ENCODE data around the gene CADM1. TPM values are rescaled to one million over a fixed set of nuclear protein-coding genes. Genes with fewer than 3 reads are reported as not detected.
A peak's percentile ranks its signal among the peaks of the same experiment; 100 is the strongest.

The CADM1 gene
- total and polyA plus RNA-seq, 5 donors from 2014 or later, result 3.6 to 11.3 (median 6.9) TPM

DNA sequence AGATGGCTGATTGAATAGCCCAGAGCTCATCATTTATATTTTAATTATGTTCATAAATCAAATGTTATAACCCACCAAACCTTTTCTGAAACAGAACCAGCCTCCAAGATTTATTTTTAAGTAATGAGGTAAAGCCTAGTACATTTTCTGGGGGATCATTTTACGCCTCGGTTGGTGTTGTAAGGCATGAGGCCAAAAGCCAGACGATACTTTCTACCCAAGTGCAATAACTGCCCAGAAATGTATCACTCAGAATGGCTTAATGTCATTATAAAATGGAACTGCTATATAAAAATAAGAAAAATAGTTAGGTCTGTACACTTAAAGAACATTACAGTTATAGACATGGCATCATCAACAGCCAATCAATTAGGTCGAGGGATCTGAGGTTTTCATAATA lies 283.3 kb downstream of the CADM1 start:
- Histone ChIP-seq H3K27ac (ENCODE audit: insufficient read depth, low read length, poor library complexity, severe bottlenecking) (no peak overlapping the region), H3K9me3 (ENCODE audit: control insufficient read depth in 2 of 2, low read length in 2 of 2) (no peaks in the 10 kb centered on the region), H3K36me3 (ENCODE audit: control insufficient read depth, insufficient read depth, low read length) (no peaks in the 10 kb centered on the region), H3K4me1 (ENCODE audit: control insufficient read depth, insufficient read depth, low read length, poor library complexity, severe bottlenecking) (peaks cover 23% of the 10 kb centered on the region), H3K4me3 (ENCODE audit: low read depth, low read length) (no peak overlapping the region), H3K27me3 (ENCODE audit: control insufficient read depth, insufficient read depth, low read length) (peaks cover 2% of the 10 kb centered on the region)
- DNase-seq (no peak), ATAC-seq (ENCODE audit: low read depth in 2 of 2) (no peak)
- H3K4me1 Mint-ChIP-seq, result peaks cover 7 to 53% (median 23%) of the 10 kb centered on the region in 4 donors
- H3K9me3 Mint-ChIP-seq, result peaks cover 0 to 6% (median 0%) of the 10 kb centered on the region in 7 donors
- H3K36me3 Mint-ChIP-seq, result no peaks in the 10 kb centered on the region
- H3K4me3 Mint-ChIP-seq, result no peak overlapping the region
- peak overlapping the region in 1 of 3 donors; percentile 67 for H3K27ac Mint-ChIP-seq
- no peaks in the 10 kb centered on the region for H3K27me3 Mint-ChIP-seq

DNA sequence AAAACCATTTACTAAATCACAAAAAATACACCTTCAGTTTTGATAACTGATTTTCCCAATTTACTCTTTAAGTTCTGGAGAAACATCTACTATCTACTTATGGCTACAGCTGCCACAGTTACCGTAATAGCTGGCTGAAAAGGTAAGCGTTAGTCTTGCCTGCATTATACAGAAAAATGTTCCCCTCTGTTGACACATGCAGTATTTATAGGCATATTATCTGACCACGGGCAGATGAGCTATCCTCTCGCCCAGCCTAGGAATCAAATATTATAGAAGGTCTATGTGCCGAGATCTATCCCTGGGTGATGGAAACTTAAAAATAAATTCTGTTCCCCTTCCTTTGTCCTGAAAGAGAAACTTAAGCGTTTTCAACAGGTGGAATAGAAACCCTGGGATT lies 283.8 kb downstream of the CADM1 start:
- peak overlapping the region in 1 of 3 donors; percentile 67 for H3K27ac Mint-ChIP-seq

DNA sequence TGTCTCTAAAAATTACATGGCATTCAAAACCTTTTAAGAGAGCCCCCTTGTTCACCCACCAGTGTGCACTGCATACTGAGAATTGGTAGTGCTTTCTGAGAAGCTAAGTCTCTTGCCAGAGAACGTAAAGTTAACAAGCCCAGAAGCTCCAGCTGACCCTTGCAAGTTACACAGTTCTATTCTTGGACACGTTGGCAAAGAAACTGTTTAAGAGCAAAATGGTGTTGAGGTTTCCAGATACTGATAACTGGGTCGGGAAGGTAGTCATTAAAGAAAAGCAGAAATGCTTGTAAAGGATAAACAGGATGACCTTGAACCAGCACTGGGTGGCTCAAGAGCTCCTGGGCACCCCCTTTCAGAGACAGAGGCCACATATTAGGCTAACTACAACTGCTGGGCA lies 284.8 kb downstream of the CADM1 start:
- no peaks in the 10 kb centered on the region for H3K9me3 ChIP-seq (ENCODE audit: control insufficient read depth in 2 of 2, low read length in 2 of 2)
- ATAC-seq (ENCODE audit: low read depth in 2 of 2) (no peak), DNase-seq (no peak)
- Mint-ChIP-seq H3K4me1 (peaks cover 4 to 53% (median 23%) of the 10 kb centered on the region in 4 donors), H3K27me3 (no peaks in the 10 kb centered on the region), H3K9me3 (peaks cover 0 to 6% (median 0%) of the 10 kb centered on the region in 7 donors), H3K4me3 (no peak overlapping the region), H3K27ac (peak overlapping the region in 1 of 3 donors; percentile 29), H3K36me3 (no peaks in the 10 kb centered on the region)
- H3K4me3 ChIP-seq (ENCODE audit: low read depth, low read length), result no peak overlapping the region
- peaks cover under 1% of the 10 kb centered on the region for H3K27me3 ChIP-seq (ENCODE audit: control insufficient read depth, insufficient read depth, low read length)
- no peak overlapping the region for H3K27ac ChIP-seq (ENCODE audit: insufficient read depth, low read length, poor library complexity, severe bottlenecking)
- H3K4me1 ChIP-seq (ENCODE audit: control insufficient read depth, insufficient read depth, low read length, poor library complexity, severe bottlenecking), result peaks cover 23% of the 10 kb centered on the region
- H3K36me3 ChIP-seq (ENCODE audit: control insufficient read depth, insufficient read depth, low read length), result no peaks in the 10 kb centered on the region

More for the DNA sequence above, 283.8 kb downstream of the CADM1 start:
- Histone ChIP-seq H3K27me3 (ENCODE audit: control insufficient read depth, insufficient read depth, low read length) (peaks cover 2% of the 10 kb centered on the region), H3K9me3 (ENCODE audit: control insufficient read depth in 2 of 2, low read length in 2 of 2) (no peaks in the 10 kb centered on the region), H3K4me1 (ENCODE audit: control insufficient read depth, insufficient read depth, low read length, poor library complexity, severe bottlenecking) (peaks cover 23% of the 10 kb centered on the region), H3K4me3 (ENCODE audit: low read depth, low read length) (no peak overlapping the region), H3K27ac (ENCODE audit: insufficient read depth, low read length, poor library complexity, severe bottlenecking) (no peak overlapping the region), H3K36me3 (ENCODE audit: control insufficient read depth, insufficient read depth, low read length) (no peaks in the 10 kb centered on the region)
- DNase-seq (no peak), ATAC-seq (ENCODE audit: low read depth in 2 of 2) (no peak)
- Mint-ChIP-seq H3K9me3 (peaks cover 0 to 6% (median 0%) of the 10 kb centered on the region in 7 donors), H3K36me3 (no peaks in the 10 kb centered on the region), H3K4me3 (no peak overlapping the region), H3K4me1 (peaks cover 7 to 53% (median 23%) of the 10 kb centered on the region in 4 donors), H3K27me3 (no peaks in the 10 kb centered on the region)

DNA sequence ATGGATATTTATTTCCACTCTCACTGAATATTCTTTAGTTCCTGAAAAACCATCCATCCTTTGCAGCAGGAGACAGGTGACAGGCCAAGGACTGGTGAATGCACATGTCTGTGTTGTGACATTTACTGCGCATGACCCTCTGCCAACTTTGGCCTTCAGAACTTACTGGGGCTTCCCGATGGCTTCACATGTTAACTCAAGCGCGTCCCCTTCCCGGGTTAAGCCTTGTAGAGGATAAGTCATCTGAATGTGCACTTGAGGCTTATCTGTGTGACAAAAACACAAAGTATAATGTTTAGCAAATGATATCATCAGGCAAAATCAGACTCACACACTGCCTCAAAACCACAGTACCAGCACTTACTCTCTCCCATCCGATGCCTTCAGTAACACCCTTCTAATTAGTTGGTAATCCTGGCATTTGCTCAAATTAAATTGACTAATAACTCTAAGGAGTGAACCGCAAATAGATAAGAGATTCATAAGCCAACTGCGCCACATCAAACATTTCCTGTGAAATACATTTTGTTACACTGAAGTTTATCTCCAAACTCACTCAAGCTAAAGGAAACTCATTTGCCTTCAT lies 286.4 kb downstream of the CADM1 start:
- ATAC-seq (ENCODE audit: low read depth in 2 of 2) (no peak), DNase-seq (peak in 2 of 3 donors; percentile 14 to 20)
- Histone ChIP-seq H3K4me1 (ENCODE audit: control insufficient read depth, insufficient read depth, low read length, poor library complexity, severe bottlenecking) (peaks cover 17% of the 10 kb centered on the region), H3K27me3 (ENCODE audit: control insufficient read depth, insufficient read depth, low read length) (no peaks in the 10 kb centered on the region), H3K27ac (ENCODE audit: insufficient read depth, low read length, poor library complexity, severe bottlenecking) (no peak overlapping the region), H3K9me3 (ENCODE audit: control insufficient read depth in 2 of 2, low read length in 2 of 2) (no peaks in the 10 kb centered on the region), H3K4me3 (ENCODE audit: low read depth, low read length) (no peak overlapping the region), H3K36me3 (ENCODE audit: control insufficient read depth, insufficient read depth, low read length) (no peaks in the 10 kb centered on the region)
- Mint-ChIP-seq H3K4me3 (no peak overlapping the region), H3K36me3 (no peaks in the 10 kb centered on the region), H3K4me1 (peaks cover 4 to 48% (median 17%) of the 10 kb centered on the region in 4 donors), H3K9me3 (peaks cover 0 to 6% (median 0%) of the 10 kb centered on the region in 7 donors), H3K27me3 (no peaks in the 10 kb centered on the region), H3K27ac (peak overlapping the region in 2 of 3 donors; percentile 60 to 93)

DNA sequence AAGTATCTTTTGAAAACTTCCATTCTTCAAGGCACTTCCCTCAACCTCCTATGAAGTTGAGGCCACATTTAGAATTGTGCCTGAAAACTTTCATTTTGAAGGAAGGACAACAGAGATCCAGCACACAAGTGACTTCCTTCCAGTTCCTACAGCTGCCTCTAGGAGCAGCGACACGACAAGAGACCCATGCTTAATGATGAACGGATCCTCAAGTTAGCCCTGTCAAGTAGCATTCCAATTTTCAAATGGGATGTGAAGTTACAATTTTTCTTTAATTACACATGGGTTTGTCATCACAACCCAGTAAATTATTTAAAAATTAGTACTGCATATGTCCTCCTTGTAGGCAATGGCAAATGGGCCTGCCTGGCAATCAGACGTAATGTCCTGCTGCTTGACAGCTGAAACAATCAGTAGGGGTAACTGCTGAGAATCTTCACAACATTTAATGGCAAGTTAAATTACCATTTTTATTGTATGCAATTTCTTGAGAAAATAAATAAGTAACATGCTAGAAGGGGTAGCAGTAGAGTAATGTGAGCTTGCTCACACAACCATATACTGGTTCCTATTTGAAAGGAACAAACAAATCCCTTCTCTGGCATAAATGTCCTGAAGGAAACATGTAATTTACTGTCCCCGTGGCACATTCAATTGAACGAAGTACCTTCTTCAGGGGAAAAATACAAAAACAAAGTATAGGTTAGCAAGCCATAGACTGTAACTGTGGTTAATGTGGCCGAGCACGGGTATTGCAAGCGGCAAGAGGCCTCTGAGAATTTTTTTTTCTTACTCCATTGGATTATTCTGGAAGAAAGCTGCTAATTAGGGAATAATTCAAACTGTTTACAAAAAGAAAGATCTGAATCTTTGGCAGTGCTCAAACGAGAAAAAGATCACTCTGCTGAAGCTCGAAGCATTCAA lies 288.3 kb downstream of the CADM1 start:
- Mint-ChIP-seq H3K4me3 (no peak overlapping the region), H3K4me1 (peaks cover 0 to 33% (median 10%) of the 10 kb centered on the region in 4 donors), H3K9me3 (peaks cover 0 to 2% (median 0%) of the 10 kb centered on the region in 7 donors), H3K27me3 (peaks cover 5% of the 10 kb centered on the region), H3K27ac (no peak overlapping the region), H3K36me3 (no peaks in the 10 kb centered on the region)
- Histone ChIP-seq H3K36me3 (ENCODE audit: control insufficient read depth, insufficient read depth, low read length) (no peaks in the 10 kb centered on the region), H3K27me3 (ENCODE audit: control insufficient read depth, insufficient read depth, low read length) (peaks cover 2% of the 10 kb centered on the region), H3K4me1 (ENCODE audit: control insufficient read depth, insufficient read depth, low read length, poor library complexity, severe bottlenecking) (peaks cover 8% of the 10 kb centered on the region), H3K9me3 (ENCODE audit: control insufficient read depth in 2 of 2, low read length in 2 of 2) (no peaks in the 10 kb centered on the region), H3K27ac (ENCODE audit: insufficient read depth, low read length, poor library complexity, severe bottlenecking) (no peak overlapping the region), H3K4me3 (ENCODE audit: low read depth, low read length) (no peak overlapping the region)
- DNase-seq, result no peak
- ATAC-seq (ENCODE audit: low read depth in 2 of 2), result no peak

DNA sequence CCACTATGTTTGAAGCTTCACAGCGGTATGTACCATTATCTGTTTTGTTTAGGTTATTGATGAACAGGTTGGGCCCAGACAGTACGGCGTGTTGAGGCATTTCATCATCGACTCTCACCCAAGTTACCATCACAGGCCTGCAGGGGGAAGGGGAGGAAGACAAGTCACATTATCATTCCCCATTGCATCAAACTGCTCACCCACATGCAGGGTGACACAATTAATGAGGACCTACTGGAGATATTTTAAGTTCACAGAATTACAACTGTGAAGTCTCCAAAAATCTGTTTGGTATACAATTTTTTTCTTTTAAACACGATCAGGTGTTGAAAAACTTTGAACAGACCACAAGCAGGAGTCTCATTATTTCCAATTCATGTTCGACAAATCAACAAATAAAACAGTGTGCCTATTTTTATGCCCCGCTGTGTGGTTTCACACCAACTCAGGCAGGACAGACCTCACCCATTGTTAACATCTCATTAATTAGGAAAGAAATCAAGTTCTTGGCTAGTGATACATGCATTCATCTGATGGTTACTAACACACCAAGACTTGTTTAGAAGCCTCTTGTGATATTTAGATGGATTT lies 289.5 kb downstream of the CADM1 start:
- H3K27ac Mint-ChIP-seq, result no peak overlapping the region
- ATAC-seq (ENCODE audit: low read depth in 2 of 2), result no peak
- H3K4me1 Mint-ChIP-seq, result peaks cover 0 to 33% (median 10%) of the 10 kb centered on the region in 4 donors
- DNase-seq, result no peak
- H3K36me3 ChIP-seq (ENCODE audit: control insufficient read depth, insufficient read depth, low read length), result no peaks in the 10 kb centered on the region
- H3K27me3 ChIP-seq (ENCODE audit: control insufficient read depth, insufficient read depth, low read length), result peaks cover 2% of the 10 kb centered on the region
- peaks cover 8% of the 10 kb centered on the region for H3K4me1 ChIP-seq (ENCODE audit: control insufficient read depth, insufficient read depth, low read length, poor library complexity, severe bottlenecking)
- H3K36me3 Mint-ChIP-seq, result no peaks in the 10 kb centered on the region
- no peak overlapping the region for H3K27ac ChIP-seq (ENCODE audit: insufficient read depth, low read length, poor library complexity, severe bottlenecking)
- H3K4me3 Mint-ChIP-seq, result no peak overlapping the region
- H3K27me3 Mint-ChIP-seq, result peaks cover 5% of the 10 kb centered on the region
- H3K4me3 ChIP-seq (ENCODE audit: low read depth, low read length), result no peak overlapping the region
- H3K9me3 ChIP-seq (ENCODE audit: control insufficient read depth in 2 of 2, low read length in 2 of 2), result no peaks in the 10 kb centered on the region
- peaks cover 0 to 2% (median 0%) of the 10 kb centered on the region in 7 donors for H3K9me3 Mint-ChIP-seq

DNA sequence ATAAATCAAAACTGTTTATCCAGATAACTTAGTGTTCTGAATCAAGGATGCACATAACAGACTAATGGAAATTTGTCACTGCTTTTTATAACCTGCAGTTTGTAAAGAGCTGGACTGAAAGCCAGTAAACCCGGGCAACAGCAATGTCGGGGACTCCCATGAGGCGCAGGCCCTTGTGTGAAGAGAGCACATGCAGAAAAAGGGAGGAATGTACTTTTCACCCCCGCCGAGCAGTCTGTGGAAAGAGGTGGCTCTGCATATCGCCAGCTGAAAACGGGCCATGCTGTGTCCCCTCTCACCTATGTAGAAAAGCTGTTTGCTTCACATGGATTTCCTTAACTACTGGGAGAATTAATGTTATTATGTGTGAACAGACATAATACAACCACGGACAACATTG lies 291.2 kb downstream of the CADM1 start:
- Mint-ChIP-seq H3K4me1 (peaks cover 0 to 19% (median 5%) of the 10 kb centered on the region in 4 donors), H3K4me3 (no peak overlapping the region), H3K27ac (no peak overlapping the region), H3K27me3 (peaks cover 5% of the 10 kb centered on the region), H3K36me3 (no peaks in the 10 kb centered on the region), H3K9me3 (peaks cover 0 to 2% (median 0%) of the 10 kb centered on the region in 7 donors)
- H3K36me3 ChIP-seq (ENCODE audit: control insufficient read depth, insufficient read depth, low read length), result no peaks in the 10 kb centered on the region
- no peak overlapping the region for H3K27ac ChIP-seq (ENCODE audit: insufficient read depth, low read length, poor library complexity, severe bottlenecking)
- no peaks in the 10 kb centered on the region for H3K9me3 ChIP-seq (ENCODE audit: control insufficient read depth in 2 of 2, low read length in 2 of 2)
- DNase-seq (no peak), ATAC-seq (ENCODE audit: low read depth in 2 of 2) (no peak)
- H3K4me1 ChIP-seq (ENCODE audit: control insufficient read depth, insufficient read depth, low read length, poor library complexity, severe bottlenecking), result peaks cover under 1% of the 10 kb centered on the region
- H3K4me3 ChIP-seq (ENCODE audit: low read depth, low read length), result no peak overlapping the region
- peaks cover 2% of the 10 kb centered on the region for H3K27me3 ChIP-seq (ENCODE audit: control insufficient read depth, insufficient read depth, low read length)

All from CD4-positive, CD25-positive, alpha-beta regulatory T cell (primary cell).